GM19397 (cell line): ENCODE data around the gene SLC2A9.
"Not testable (repeated sequence)": the region's sequence is repeated elsewhere in the genome, so short reads cannot be mapped to it uniquely, and the experiment has no call there.

Source experiments
- ATAC-seq: cut with Tn5 transposase; IDR thresholded peaks from one replicate; pipeline ENCODE4 v1.9.1; 2021; ENCODE audit warnings: mild to moderate bottlenecking, moderate library complexity; ENCODE audit not compliant: unreplicated experiment

Gene SLC2A9

GRCh38 chr4:10002278-10002677 lies 19.0 kb downstream of the SLC2A9 start:
- ATAC-seq: no peak

GRCh38 chr4:10001757-10002156 lies 19.5 kb downstream of the SLC2A9 start:
- ATAC-seq: no peak

GRCh38 chr4:9999956-10000561 lies 21.2 kb downstream of the SLC2A9 start:
- ATAC-seq: peak; percentile 49

GRCh38 chr4:9997886-9998285 lies 23.4 kb downstream of the SLC2A9 start:
- ATAC-seq: no peak

- no peak for ATAC-seq
These were observed 24.8 kb downstream of the SLC2A9 start for GRCh38 chr4:9996319-9997110.

GRCh38 chr4:9994246-9994847 lies 26.9 kb downstream of the SLC2A9 start:
- no peak for ATAC-seq

- no peak for ATAC-seq
These were observed 31.2 kb downstream of the SLC2A9 start for GRCh38 chr4:9989918-9990635.

- ATAC-seq: no peak
These were observed 32.4 kb downstream of the SLC2A9 start for GRCh38 chr4:9988933-9989332.

GRCh38 chr4:9988363-9988749 lies 32.9 kb downstream of the SLC2A9 start:
- no peak for ATAC-seq

GRCh38 chr4:9987749-9988362 lies 33.4 kb downstream of the SLC2A9 start:
- peak; percentile 61 for ATAC-seq

GRCh38 chr4:9984621-9985020 lies 36.7 kb downstream of the SLC2A9 start:
- ATAC-seq: no peak

GRCh38 chr4:9983211-9983610 lies 38.1 kb downstream of the SLC2A9 start:
- ATAC-seq: no peak

GRCh38 chr4:9981899-9982298 lies 39.4 kb downstream of the SLC2A9 start:
- not testable (repeated sequence) for ATAC-seq

GRCh38 chr4:9980898-9981297 lies 40.4 kb downstream of the SLC2A9 start:
- no peak for ATAC-seq

GRCh38 chr4:9979101-9979701 lies 42.1 kb downstream of the SLC2A9 start:
- no peak for ATAC-seq

- ATAC-seq: no peak
These were observed 43.7 kb downstream of the SLC2A9 start for GRCh38 chr4:9977518-9978031.

GRCh38 chr4:9976781-9977180 lies 44.5 kb downstream of the SLC2A9 start:
- ATAC-seq: no peak

GRCh38 chr4:9976293-9976692 lies 45.0 kb downstream of the SLC2A9 start:
- no peak for ATAC-seq

GRCh38 chr4:9971711-9972110 lies 49.6 kb downstream of the SLC2A9 start:
- no peak for ATAC-seq

GRCh38 chr4:9970399-9971011 lies 50.8 kb downstream of the SLC2A9 start:
- peak; percentile 83 for ATAC-seq
